H9 (cell line): ENCODE data around the gene BTN1A1. TPM values are rescaled to one million over a fixed set of nuclear protein-coding genes. Genes with fewer than 3 reads are reported as not detected.

ENCODE experiments used
- DNase-seq: peaks from one replicate; pipeline ENCODE4 v3.0.0-alpha.2; 2017
- H2AFZ ChIP-seq: one replicate; pipeline ENCODE4 v1.6.1; 2013; ENCODE audit warnings: mild to moderate bottlenecking, low read length, control low read depth, moderate library complexity
- H2AK5ac ChIP-seq: 2 replicates; pipeline ENCODE4 v1.6.1; 2013; ENCODE audit warnings: low read length, control low read depth, mixed read lengths; ENCODE audit not compliant: insufficient read length
- H2BK120ac ChIP-seq: one replicate; pipeline ENCODE4 v1.6.1; 2013; ENCODE audit warnings: low read depth, mild to moderate bottlenecking, low read length, control low read depth, inconsistent platforms; ENCODE audit not compliant: poor library complexity, severe bottlenecking
- H2BK12ac ChIP-seq: 2 replicates; pipeline ENCODE4 v1.6.1; 2013; ENCODE audit warnings: low read length, control low read depth, mixed read lengths, low read depth; ENCODE audit not compliant: insufficient read length
- H2BK15ac ChIP-seq: 2 replicates; pipeline ENCODE4 v1.6.1; 2013; ENCODE audit warnings: low read depth, low read length, control low read depth
- H2BK20ac ChIP-seq: one replicate; pipeline ENCODE4 v1.6.1; 2013; ENCODE audit warnings: low read depth, mild to moderate bottlenecking, low read length, control low read depth, inconsistent platforms; ENCODE audit not compliant: poor library complexity, severe bottlenecking
- H2BK5ac ChIP-seq: 2 replicates; pipeline ENCODE4 v1.6.1; 2013; ENCODE audit warnings: low read length, control low read depth, mixed read lengths; ENCODE audit not compliant: insufficient read length
- H3K14ac ChIP-seq: 2 replicates; pipeline ENCODE4 v1.6.1; 2013; ENCODE audit warnings: low read length, control low read depth; ENCODE audit not compliant: insufficient read depth
- H3K18ac ChIP-seq: 2 replicates; pipeline ENCODE4 v1.6.1; 2013; ENCODE audit warnings: low read depth, mild to moderate bottlenecking, mixed read lengths, low read length, control low read depth; ENCODE audit not compliant: insufficient read length
- H3K23ac ChIP-seq: 2 replicates; pipeline ENCODE4 v1.6.1; 2013; ENCODE audit warnings: low read length, control low read depth, mixed read lengths, low read depth; ENCODE audit not compliant: insufficient read length
- H3K23me2 ChIP-seq: 2 replicates; pipeline ENCODE4 v1.6.1; 2013; ENCODE audit warnings: low read depth, mild to moderate bottlenecking, mixed read lengths, low read length, control low read depth; ENCODE audit not compliant: insufficient read length, poor library complexity, severe bottlenecking
- H3K27ac ChIP-seq: 2 replicates; pipeline ENCODE4 v1.5.1; 2013; ENCODE audit warnings: low read length, control low read depth, mixed read lengths, low read depth; ENCODE audit not compliant: insufficient read length
- H3K27me3 ChIP-seq: 2 replicates; pipeline ENCODE4 v1.6.1; 2013; ENCODE audit warnings: low read length, control low read depth, inconsistent platforms; ENCODE audit not compliant: insufficient read depth
- H3K4ac ChIP-seq: 2 replicates; pipeline ENCODE4 v1.6.1; 2013; ENCODE audit warnings: low read depth, mild to moderate bottlenecking, control low read depth, inconsistent platforms, low read length, moderate library complexity
- H3K4me1 ChIP-seq: 2 replicates; pipeline ENCODE4 v1.6.1; 2013; ENCODE audit warnings: low read length, control low read depth, inconsistent platforms; ENCODE audit not compliant: insufficient read depth
- H3K4me2 ChIP-seq: 2 replicates; pipeline ENCODE4 v1.6.1; 2013; ENCODE audit warnings: low read length, control low read depth, mixed read lengths; ENCODE audit not compliant: insufficient read length, insufficient read depth
- H3K56ac ChIP-seq: 2 replicates; pipeline ENCODE4 v1.6.1; 2013; ENCODE audit warnings: low read depth, mild to moderate bottlenecking, mixed read lengths, low read length, control low read depth; ENCODE audit not compliant: insufficient read length
- H3K79me1 ChIP-seq: 2 replicates; pipeline ENCODE4 v1.6.1; 2013; ENCODE audit warnings: low read depth, mild to moderate bottlenecking, moderate library complexity, low read length, control low read depth, inconsistent platforms; ENCODE audit not compliant: insufficient read depth, poor library complexity, severe bottlenecking
- H3K79me2 ChIP-seq: 2 replicates; pipeline ENCODE4 v1.6.1; 2013; ENCODE audit warnings: low read length, control low read depth, inconsistent platforms; ENCODE audit not compliant: insufficient read depth
- H3K9ac ChIP-seq: 2 replicates; pipeline ENCODE4 v1.6.1; 2013; ENCODE audit warnings: low read length, control low read depth, mixed read lengths; ENCODE audit not compliant: insufficient read length; ENCODE audit errors: extremely low read depth
- H3K9me3 ChIP-seq: one replicate; pipeline ENCODE4 v1.6.1; 2013; ENCODE audit warnings: low read depth, low read length, inconsistent platforms; ENCODE audit not compliant: control insufficient read depth
- H3T11ph ChIP-seq: one replicate; pipeline ENCODE4 v1.6.1; 2013; ENCODE audit warnings: mild to moderate bottlenecking, low read length, control low read depth, inconsistent platforms
- H4K20me1 ChIP-seq: one replicate; pipeline ENCODE4 v1.6.1; 2013; ENCODE audit not compliant: control insufficient read depth, insufficient read length, insufficient read depth
- H4K5ac ChIP-seq: 2 replicates; pipeline ENCODE4 v1.6.1; 2013; ENCODE audit warnings: low read depth, mild to moderate bottlenecking, mixed read lengths, low read length, control low read depth; ENCODE audit not compliant: insufficient read length
- H4K8ac ChIP-seq: replicated peaks from 2 replicates; pipeline ENCODE4 v1.6.1; 2013; ENCODE audit warnings: low read length, control low read depth, mixed read lengths, low read depth; ENCODE audit not compliant: insufficient read length
- H4K91ac ChIP-seq: 2 replicates; pipeline ENCODE4 v1.6.1; 2013; ENCODE audit warnings: low read depth, mild to moderate bottlenecking, moderate library complexity, mixed read lengths, low read length, control low read depth; ENCODE audit not compliant: insufficient read length
- H3K27ac Mint-ChIP-seq, 3 experiments: 2 replicates in 2 of 3; 3 replicates in 1 of 3; pipeline ENCODE4 v1.8.0; 2020 to 2021; ENCODE audit warnings: mixed read lengths in 3 of 3, mild to moderate bottlenecking in 1 of 3, moderate library complexity in 1 of 3
- H3K27me3 Mint-ChIP-seq: 2 replicates; pipeline ENCODE4 v1.8.0; 2021; ENCODE audit warnings: low read depth, mild to moderate bottlenecking, moderate library complexity, mixed read lengths
- H3K36me3 Mint-ChIP-seq, 3 experiments: 2 replicates in 2 of 3; 3 replicates in 1 of 3; pipeline ENCODE4 v1.8.0; 2020 to 2021; ENCODE audit warnings: low read depth in 3 of 3, mixed read lengths in 3 of 3; ENCODE audit not compliant: insufficient read depth in 1 of 3
- H3K4me1 Mint-ChIP-seq, 2 experiments: 2 replicates each; pipeline ENCODE4 v1.8.0; 2020; ENCODE audit warnings: mixed read lengths in 2 of 2
- H3K4me3 Mint-ChIP-seq, 2 experiments: 2 replicates in 1 of 2; 3 replicates in 1 of 2; pipeline ENCODE4 v1.8.0; 2020 to 2021; ENCODE audit warnings: mild to moderate bottlenecking in 2 of 2, mixed read lengths in 2 of 2, moderate library complexity in 1 of 2
- H3K9me3 Mint-ChIP-seq, 2 experiments: 2 replicates in 1 of 2; 3 replicates in 1 of 2; pipeline ENCODE4 v1.8.0; 2020; ENCODE audit warnings: mild to moderate bottlenecking in 2 of 2, mixed read lengths in 2 of 2, moderate library complexity in 1 of 2
- CTCF ChIP-seq: fragments of 200-600 bp; sonication (generic); conservative IDR thresholded peaks from 3 replicates; pipeline ENCODE4 v1.8.0; 2021; ENCODE audit warnings: antibody characterized with exemption, mild to moderate bottlenecking
- WGBS: extraction: QIAGEN DNeasy Blood & Tissue Kit; methylation state at CpG from one replicate; pipeline ENCODE4 v1.1.7; 2013; ENCODE audit warnings: missing lambda C conversion rate, low lambda C conversion rate, mixed read lengths; ENCODE audit not compliant: insufficient read length; ENCODE audit errors: extremely low coverage; 5-methylcytosine and 5-hydroxymethylcytosine counted together
- total RNA-seq: library from RNA; stranded (reverse); gene quantifications from 2 replicates; pipeline ENCODE4 v1.2.1, GENCODE V29; 2021

The BTN1A1 gene
- total RNA-seq, 1 experiment from 2014 or later, result 0.15 TPM

GRCh38 chr6:26497610-26498009 lies 2.5 kb upstream of the BTN1A1 start:
- Histone ChIP-seq H3K27me3 (peaks cover 16% of the 10 kb centered on the region), H2AFZ (no peak overlapping the region)
- no peak for TF ChIP-seq CTCF

More at GRCh38 chr6:26497610-26498009, 2.5 kb upstream of the BTN1A1 start:
- Histone ChIP-seq H4K8ac (no peak overlapping the region), H3K23me2 (peaks cover 8% of the 10 kb centered on the region), H3K9me3 (no peaks in the 10 kb centered on the region), H4K91ac (no peak overlapping the region), H3K4me1 (peaks cover 2% of the 10 kb centered on the region; the same call in 1 of the 2 replicates), H3K4ac (no peak overlapping the region), H3K27ac (no peak overlapping the region), H2BK20ac (no peak overlapping the region), H3K14ac (no peak overlapping the region), H2BK120ac (no peak overlapping the region), H3K56ac (no peak overlapping the region), H4K20me1 (no peaks in the 10 kb centered on the region), H2AK5ac (no peak overlapping the region), H2BK12ac (no peak overlapping the region), H3K23ac (no peak overlapping the region), H2BK5ac (no peak overlapping the region), H4K5ac (no peak overlapping the region), H3K18ac (no peak overlapping the region), H3K79me1 (no peaks in the 10 kb centered on the region), H2BK15ac (no peak overlapping the region), H3K79me2 (no peaks in the 10 kb centered on the region), H3K9ac (no peak overlapping the region), H3T11ph (no peak overlapping the region), H3K4me2 (no peak overlapping the region)
- no CpG with 5 or more reads among the region's 4 CpGs for WGBS
- peaks cover 21 to 24% of the 10 kb centered on the region in 2 experiments for H3K4me1 Mint-ChIP-seq
- no peaks in the 10 kb centered on the region; a peak in 2 of 5 replicates for H3K9me3 Mint-ChIP-seq
- no peak overlapping the region for H3K4me3 Mint-ChIP-seq
- H3K27me3 Mint-ChIP-seq, result peaks cover 35% of the 10 kb centered on the region
- no peak for DNase-seq
- H3K36me3 Mint-ChIP-seq, result no peaks in the 10 kb centered on the region
- H3K27ac Mint-ChIP-seq, result no peak overlapping the region
